CD4-positive, alpha-beta T cell treated with Interleukin-6 for 4 hours (primary cell): ENCODE measurements around the gene SLC12A5.

Experiments
- DNase-seq: peaks from one replicate; pipeline ENCODE4 v3.0.0-alpha.2; 2020; ENCODE audit warnings: mixed read lengths

The SLC12A5 gene

GRCh38 chr20:46006964-46007363 is 22.1 kb upstream of the SLC12A5 start:
- DNase-seq = no peak

- no peak for DNase-seq
These were observed 21.3 kb upstream of the SLC12A5 start for GRCh38 chr20:46007671-46008070.

GRCh38 chr20:46009816-46010215 is 19.2 kb upstream of the SLC12A5 start:
- no peak for DNase-seq

GRCh38 chr20:46010491-46011391 is 18.3 kb upstream of the SLC12A5 start:
- DNase-seq = peak; percentile 50

- peak; percentile 34 for DNase-seq
These were observed 17.2 kb upstream of the SLC12A5 start for GRCh38 chr20:46011631-46012482.

- no peak for DNase-seq
These were observed 16.1 kb upstream of the SLC12A5 start for GRCh38 chr20:46012921-46013320.

GRCh38 chr20:46013322-46013828 is 15.6 kb upstream of the SLC12A5 start:
- no peak for DNase-seq

- DNase-seq = peak; percentile 74
These were observed 15.0 kb upstream of the SLC12A5 start for GRCh38 chr20:46013829-46014516.

- no peak for DNase-seq
These were observed 14.3 kb upstream of the SLC12A5 start for GRCh38 chr20:46014517-46015396.

- no peak for DNase-seq
These were observed 11.7 kb upstream of the SLC12A5 start for GRCh38 chr20:46017272-46017671.

GRCh38 chr20:46018112-46018511 is 10.9 kb upstream of the SLC12A5 start:
- DNase-seq = no peak

- DNase-seq = no peak
These were observed 10.4 kb upstream of the SLC12A5 start for GRCh38 chr20:46018611-46019010.

- no peak for DNase-seq
These were observed 8.5 kb upstream of the SLC12A5 start for GRCh38 chr20:46020555-46020954.

- DNase-seq = peak; percentile 45
These were observed 7.4 kb upstream of the SLC12A5 start for GRCh38 chr20:46021361-46022359.

GRCh38 chr20:46022411-46023147 is 6.4 kb upstream of the SLC12A5 start:
- DNase-seq = peak; percentile 84

- DNase-seq = no peak
These were observed 5.9 kb upstream of the SLC12A5 start for GRCh38 chr20:46023148-46023484.

- DNase-seq = no peak
These were observed 5.0 kb upstream of the SLC12A5 start for GRCh38 chr20:46023999-46024398.

- DNase-seq = no peak
These were observed 3.6 kb upstream of the SLC12A5 start for GRCh38 chr20:46025376-46025783.

GRCh38 chr20:46027245-46027853 is 1.7 kb upstream of the SLC12A5 start:
- peak; percentile 39 for DNase-seq
